Activated naive CD4-positive, alpha-beta T cell treated with anti-CD3 and anti-CD28 coated beads, Interleukin-2, amount 50 U/mL, for 16 hours (primary cell): ENCODE data around the gene EMILIN3.

Experiments used
- DNase-seq: peaks from one replicate; pipeline ENCODE4 v3.0.0-alpha.2; 2020

The EMILIN3 gene

GRCh38 chr20:41390889-41391288, 24.3 kb upstream of the EMILIN3 start:
- no peak for DNase-seq

- DNase-seq: no peak
Measured at GRCh38 chr20:41387444-41387851, 20.8 kb upstream of the EMILIN3 start.

GRCh38 chr20:41386502-41387427, 20.1 kb upstream of the EMILIN3 start:
- DNase-seq: no peak

GRCh38 chr20:41382791-41383305, 16.2 kb upstream of the EMILIN3 start:
- no peak for DNase-seq

- DNase-seq: no peak
Measured at GRCh38 chr20:41380551-41381193, 14.1 kb upstream of the EMILIN3 start.

- DNase-seq: no peak
Measured at GRCh38 chr20:41379551-41379950, 12.9 kb upstream of the EMILIN3 start.

GRCh38 chr20:41377275-41377674, 10.7 kb upstream of the EMILIN3 start:
- no peak for DNase-seq

GRCh38 chr20:41376349-41376748, 9.7 kb upstream of the EMILIN3 start:
- no peak for DNase-seq

- no peak for DNase-seq
Measured at GRCh38 chr20:41375846-41376245, 9.2 kb upstream of the EMILIN3 start.

GRCh38 chr20:41373931-41374920, 7.6 kb upstream of the EMILIN3 start:
- no peak for DNase-seq

GRCh38 chr20:41373251-41373783, 6.7 kb upstream of the EMILIN3 start:
- DNase-seq: no peak

- DNase-seq: no peak
Measured at GRCh38 chr20:41371371-41371770, 4.8 kb upstream of the EMILIN3 start.

GRCh38 chr20:41370176-41370575, 3.6 kb upstream of the EMILIN3 start:
- no peak for DNase-seq

- DNase-seq: no peak
Measured at GRCh38 chr20:41369673-41370072, 3.1 kb upstream of the EMILIN3 start.

GRCh38 chr20:41367956-41368355, 1.3 kb upstream of the EMILIN3 start:
- DNase-seq: no peak

- DNase-seq: no peak
Measured at GRCh38 chr20:41367393-41367695, 726 bp upstream of the EMILIN3 start.

- DNase-seq: no peak
Measured at GRCh38 chr20:41365777-41366545, 657 bp downstream of the EMILIN3 start.

- DNase-seq: no peak
Measured at GRCh38 chr20:41364967-41365765, 1.5 kb downstream of the EMILIN3 start.

GRCh38 chr20:41364236-41364855, 2.3 kb downstream of the EMILIN3 start:
- DNase-seq: no peak

GRCh38 chr20:41363601-41364000, 3.0 kb downstream of the EMILIN3 start:
- DNase-seq: no peak

GRCh38 chr20:41362748-41363140, 3.9 kb downstream of the EMILIN3 start:
- no peak for DNase-seq
